NCI-H345 treated with DMSO at 0.1 percent for 48 hours (cell line): Measurements from ENCODE around the gene CEACAM21.

Source experiments
- DNase-seq: peaks from one replicate; lab custom pipeline; 2025; ENCODE audit not compliant: unreplicated experiment; lab: John Stamatoyannopoulos, UW

Gene CEACAM21

GRCh38 chr19:41575998-41576397 is at the start of gene CEACAM21:
Gene CEACAM21 (plus strand): TSS chr19:41576166. CDS start chr19:41576275, 109 bp downstream.
- no peak for DNase-seq

DNA sequence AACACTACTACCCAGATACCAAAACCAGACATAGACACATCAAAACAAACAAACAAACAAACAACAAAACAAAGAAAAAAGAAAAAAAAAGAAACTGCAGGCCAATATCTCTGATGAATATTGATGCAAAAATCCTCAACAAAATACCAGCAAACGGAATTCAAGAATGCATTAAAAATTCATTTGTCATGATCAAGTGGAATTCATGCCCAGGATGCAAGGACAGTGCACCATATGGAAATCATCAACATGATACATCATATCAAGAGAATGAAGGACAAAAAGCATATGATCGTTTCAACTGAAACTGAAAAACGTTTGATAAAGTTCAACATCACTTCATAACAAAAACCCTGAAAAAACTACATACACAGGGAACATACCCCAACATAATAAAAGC is 48.9 kb upstream of the CEACAM21 start:
- DNase-seq = no peak

DNA sequence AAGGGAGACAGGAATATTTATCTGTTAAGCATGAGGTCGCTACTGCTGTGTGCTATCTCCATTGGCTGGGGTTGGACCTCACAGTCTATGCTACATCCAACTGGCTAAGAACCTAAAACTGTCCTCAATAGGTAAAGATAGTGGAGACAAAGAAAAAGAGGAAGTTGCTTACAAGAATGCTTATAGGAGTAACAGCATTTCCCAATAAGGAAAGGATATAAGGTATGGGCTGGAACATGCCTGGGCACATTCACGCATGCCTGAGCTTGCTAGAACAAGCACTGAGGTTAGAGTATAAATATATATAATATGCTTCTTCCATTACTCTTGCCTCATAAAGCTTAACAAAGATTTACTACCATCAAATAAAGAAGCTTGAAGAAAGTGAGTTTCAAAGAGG is 47.9 kb upstream of the CEACAM21 start:
- no peak for DNase-seq

GRCh38 chr19:41529484-41530183 is 46.3 kb upstream of the CEACAM21 start:
- no peak for DNase-seq

DNA sequence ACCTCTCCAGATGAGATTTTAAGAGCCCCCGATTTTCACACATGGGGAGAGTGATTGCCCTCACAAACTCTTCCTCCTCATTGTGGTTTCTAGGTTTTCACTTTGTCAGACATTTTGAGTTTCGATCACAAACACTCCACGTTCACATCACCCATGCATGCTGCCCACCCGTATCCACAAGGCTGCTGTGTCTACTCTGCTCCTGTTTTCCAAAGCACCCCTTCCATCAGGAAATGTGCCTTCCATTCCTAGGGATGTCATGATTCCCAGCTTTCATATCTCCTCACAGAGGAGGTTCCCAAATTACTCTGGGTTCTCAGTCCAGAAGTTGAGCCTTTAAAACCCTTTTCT is 45.8 kb upstream of the CEACAM21 start:
- no peak for DNase-seq

- DNase-seq = no peak
These were observed 45.1 kb upstream of the CEACAM21 start for GRCh38 chr19:41530761-41531301.

DNA sequence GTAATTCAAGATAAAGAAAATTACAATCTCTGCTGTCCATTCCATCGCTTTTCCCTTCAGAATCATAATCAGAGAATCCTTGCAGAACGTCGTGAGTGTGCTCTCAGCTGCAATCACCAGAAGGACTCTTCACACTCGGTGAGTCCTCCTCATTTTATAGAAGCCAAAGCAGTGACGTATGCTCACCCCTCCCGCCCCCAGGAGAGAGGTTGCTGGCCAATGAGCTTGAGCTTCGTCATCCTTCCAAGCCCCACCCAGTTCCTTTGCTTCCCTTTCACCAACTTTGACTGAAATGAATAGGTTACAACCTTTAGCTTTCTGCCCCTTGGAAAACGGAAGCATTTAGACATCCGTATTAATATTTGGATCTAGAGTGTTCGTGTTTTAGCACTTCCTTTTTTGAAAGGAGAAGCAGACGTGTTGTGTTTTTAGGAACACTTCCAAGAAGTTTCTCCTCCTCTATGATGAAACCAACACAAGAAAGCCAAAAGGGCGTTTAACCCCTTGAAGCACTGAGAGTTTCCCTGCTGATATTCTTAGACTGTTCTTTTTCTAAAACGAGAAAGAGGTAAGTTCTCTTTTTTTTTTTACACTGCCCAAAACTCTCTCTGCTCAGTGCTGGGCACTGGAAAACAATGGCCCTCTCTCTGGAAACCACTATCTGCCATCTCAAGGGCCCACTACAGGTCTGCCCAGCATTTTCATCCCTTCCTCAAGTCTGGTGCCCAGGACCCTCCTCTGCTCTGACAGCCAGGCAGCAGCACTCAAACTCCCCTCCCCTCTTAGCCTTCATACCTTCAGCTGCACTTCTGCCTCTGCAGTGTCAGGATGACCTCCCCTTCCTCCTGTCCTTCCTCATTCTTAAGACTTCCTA is 44.3 kb upstream of the CEACAM21 start:
- no peak for DNase-seq

DNA sequence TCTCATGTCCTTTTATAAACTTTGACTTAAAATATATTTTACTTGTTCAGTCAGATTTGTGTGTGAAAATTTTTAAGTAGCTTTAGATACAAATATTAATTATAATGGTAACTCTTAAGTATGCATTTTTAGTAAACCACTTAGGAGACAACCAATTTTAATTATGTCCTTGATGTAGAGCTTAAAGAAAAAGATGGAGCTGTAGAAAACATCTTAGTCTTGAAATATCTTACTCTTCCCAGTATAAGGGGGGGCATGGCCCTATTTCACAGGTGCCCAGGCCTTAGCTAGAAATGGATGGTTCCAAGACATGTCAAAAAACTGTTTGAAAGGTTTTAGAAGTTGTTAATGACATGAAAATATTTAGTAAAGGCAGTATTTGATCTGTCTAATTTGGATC is 43.4 kb upstream of the CEACAM21 start:
- DNase-seq = no peak

DNA sequence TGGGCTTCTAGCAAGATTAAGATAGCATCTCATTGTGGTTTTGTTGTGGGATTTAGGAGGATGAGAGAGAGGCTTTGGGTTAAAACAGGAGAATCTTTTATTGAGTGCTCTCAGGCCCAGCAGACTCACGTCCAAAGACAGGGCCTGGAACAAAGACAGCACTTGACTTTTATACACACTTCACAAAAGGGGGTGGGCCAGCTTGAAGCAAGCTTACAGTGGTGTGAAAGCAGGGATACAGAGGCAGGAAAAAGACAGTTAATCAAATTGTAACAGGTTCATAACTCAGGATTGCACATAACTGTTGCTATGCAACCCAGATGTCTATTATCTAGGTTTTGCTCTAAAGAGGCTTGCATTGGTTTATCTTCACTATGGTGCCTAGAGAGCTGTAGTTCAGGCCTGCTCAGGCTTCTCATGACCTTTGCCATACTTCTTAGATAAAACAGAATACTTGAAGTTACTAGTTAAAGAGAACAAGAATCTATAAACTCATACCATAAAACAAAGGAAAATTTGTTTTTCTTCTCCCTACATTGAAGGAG is 42.2 kb upstream of the CEACAM21 start:
- DNase-seq = no peak

DNA sequence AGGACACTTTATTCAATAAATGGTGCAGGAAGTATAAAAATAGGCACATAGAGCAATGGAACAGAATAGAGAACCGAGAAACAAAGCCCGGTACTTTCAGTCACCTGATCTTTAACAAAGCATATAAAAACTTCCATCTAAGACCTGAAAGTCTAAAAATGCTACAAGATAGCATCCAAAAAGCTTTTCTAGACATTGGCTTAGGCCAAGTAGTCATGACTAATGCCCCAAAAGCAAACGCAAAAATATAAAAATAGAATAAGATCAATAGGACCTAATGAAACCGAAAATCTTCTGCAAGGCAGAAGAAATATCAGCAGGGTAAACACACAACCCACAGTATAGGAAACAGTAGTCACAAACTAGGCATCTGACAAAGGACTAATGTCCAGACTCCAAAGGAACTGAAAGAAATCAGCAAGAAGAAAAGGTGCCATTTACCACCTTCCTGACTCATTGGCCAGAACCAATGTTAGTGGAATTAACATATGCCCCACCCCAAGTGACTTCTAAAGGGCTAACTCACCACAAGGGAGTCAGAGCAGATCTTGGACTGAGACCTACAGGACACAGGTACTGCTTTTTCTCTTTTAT is 40.8 kb upstream of the CEACAM21 start:
- no peak for DNase-seq

GRCh38 chr19:41537789-41538188 is 38.2 kb upstream of the CEACAM21 start:
- DNase-seq = no peak

DNA sequence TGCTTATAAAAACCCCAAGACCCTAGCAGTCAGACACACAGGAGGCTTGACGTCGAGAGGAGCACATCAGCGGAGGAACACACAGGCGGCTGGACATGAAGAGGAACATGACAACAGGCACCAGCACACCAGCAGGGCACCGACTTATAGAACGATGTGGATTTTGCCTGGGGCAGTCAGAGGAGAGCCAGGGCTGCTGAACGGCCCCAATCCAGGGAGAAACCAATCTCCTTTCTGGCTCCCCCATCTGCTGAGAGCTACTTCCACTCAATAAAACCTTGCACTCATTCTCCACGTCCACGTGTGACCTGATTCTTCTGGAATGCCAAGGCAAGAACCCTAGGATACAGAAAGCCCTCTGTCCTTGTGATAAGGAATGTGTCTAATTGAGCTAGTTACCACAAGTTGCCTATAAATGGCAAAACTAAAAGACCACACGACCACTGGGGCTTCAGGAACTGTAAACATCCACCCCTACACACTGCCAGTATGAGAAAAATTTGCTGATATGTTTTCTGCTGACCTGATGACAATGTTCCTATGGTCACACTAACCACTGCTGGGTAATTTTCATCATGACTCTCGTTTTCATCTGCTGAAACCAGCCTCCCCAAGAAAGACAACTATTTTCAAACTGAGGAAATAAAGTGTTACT is 35.8 kb upstream of the CEACAM21 start:
- DNase-seq = no peak

DNA sequence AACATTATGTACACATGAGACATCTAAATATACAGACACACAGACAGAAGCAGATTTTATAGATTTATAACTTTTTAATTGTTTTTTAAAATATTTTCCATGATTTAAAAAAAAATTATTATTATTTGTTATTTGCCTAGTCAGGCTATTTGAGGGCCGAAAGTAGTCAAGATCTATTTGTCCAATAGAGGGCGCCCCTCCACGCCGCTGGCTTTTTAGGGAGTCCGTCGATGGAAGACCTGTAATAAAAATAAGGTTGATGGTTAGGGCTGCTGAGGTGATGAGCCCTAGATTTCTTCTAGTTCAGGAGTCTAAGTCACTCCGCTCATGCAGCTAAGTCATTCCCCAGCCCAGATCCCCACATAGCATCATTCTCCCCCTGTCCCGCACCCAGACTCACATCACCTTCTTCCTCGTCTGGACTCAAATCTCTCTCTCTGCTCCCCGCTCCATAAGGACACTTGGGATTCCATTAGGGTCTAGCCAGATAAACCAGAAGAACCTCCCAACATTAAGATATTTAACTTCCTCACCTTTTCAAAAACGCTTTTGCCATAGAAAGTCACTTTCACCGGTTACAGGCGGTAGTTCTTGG is 33.9 kb upstream of the CEACAM21 start:
- no peak for DNase-seq

DNA sequence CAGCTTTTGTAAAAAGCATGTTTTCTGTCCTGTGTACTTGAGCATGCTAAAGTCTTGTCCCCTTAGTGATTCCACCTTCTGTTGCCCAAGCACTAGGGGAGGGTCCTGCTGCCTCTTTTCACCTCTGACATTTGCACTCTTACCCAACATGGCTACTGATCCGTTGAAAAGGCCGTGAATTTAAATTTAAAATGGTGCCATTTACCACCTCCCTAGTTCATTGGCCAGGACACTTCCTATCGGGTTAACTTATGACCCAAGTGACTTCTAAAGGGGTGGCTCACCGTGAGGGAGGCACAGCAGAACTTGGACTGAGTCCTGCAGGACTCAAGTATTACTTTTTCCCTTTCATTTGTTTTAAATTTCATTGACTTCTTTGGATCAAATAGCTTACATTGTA is 33.3 kb upstream of the CEACAM21 start:
- no peak for DNase-seq

DNA sequence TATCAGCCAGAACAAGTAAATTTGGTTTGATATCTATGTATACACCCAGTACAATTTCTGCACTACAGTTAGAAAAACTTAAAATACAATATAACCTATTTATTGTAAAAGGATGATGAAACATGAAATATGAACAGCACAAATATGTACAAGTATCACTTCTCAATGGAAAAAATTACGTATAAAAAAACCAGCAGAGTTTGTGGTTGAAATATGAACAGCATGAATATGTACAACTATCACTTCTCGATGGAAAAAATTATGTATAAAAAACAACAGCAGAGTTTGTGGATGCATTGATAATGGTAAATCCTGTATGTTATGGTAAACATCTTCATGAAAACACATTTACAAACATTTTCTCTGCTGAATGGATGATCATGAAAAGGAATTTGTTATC is 32.4 kb upstream of the CEACAM21 start:
- DNase-seq = no peak

DNA sequence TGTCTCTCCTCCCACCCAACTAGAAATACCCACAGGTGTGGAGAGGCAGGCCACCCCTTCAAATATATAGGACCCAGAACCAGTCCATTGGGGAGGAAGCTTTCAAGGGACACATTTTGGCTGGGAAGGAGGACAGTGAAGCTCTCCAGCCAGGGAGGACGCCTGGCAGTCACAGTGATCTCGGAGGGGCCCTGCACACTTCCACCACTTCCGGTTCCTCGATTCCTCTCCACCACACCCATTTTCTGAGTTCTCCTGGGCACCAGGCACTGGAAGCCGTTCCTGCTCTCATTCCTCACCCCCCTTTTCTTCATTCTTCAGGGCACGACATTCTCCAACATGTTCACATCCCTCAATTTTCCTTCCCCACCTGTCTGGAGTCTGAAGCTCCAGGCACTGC is 30.4 kb upstream of the CEACAM21 start:
- DNase-seq = no peak

- no peak for DNase-seq
These were observed 29.6 kb upstream of the CEACAM21 start for GRCh38 chr19:41546386-41546789.

DNA sequence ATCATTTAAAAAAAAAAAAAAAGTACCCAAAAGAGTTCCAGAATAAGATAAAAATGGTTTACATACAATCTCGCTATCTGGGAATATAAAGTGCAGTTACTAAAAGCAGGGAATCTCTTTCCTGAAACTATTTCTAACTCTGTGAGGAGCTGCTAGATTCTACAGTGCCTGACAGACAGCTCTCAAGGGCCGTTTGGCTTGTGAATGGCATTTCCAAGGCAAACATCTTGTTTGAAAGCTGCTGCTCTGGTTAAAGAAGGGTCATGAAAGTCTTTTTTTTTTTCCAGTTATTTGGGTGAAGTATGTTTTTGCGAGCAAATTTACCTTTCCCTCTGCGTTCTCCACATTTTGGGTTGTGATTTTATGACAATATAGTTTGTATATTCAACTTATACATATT is 29.0 kb upstream of the CEACAM21 start:
- no peak for DNase-seq

GRCh38 chr19:41547569-41547968 is 28.4 kb upstream of the CEACAM21 start:
- no peak for DNase-seq

- DNase-seq = no peak
These were observed 27.9 kb upstream of the CEACAM21 start for GRCh38 chr19:41548047-41548446.
